Heart left ventricle (tissue), 13 donors: ENCODE measurements around the gene TENM3.

Source experiments
- CTCF ChIP-seq, 12 donors: fragments of 200-600 bp; sonication (generic) in 4 of 12; IDR thresholded peaks; one replicate each; pipeline versions ENCODE4 v1.5.0 to v1.8.0; 2018 to 2022; ENCODE audit warnings: antibody characterized with exemption in 12 of 12, mild to moderate bottlenecking in 5 of 12
- POLR2A ChIP-seq, 2 donors: fragments of 450-650 bp; IDR thresholded peaks; one replicate each; pipeline ENCODE4 v1.6.1; 2017; ENCODE audit warnings: antibody characterized with exemption in 2 of 2, mild to moderate bottlenecking in 2 of 2, moderate library complexity in 2 of 2
- donor health status: ischemic (EF 13 %, LVEDD 7.1; RV severe dilation, severe dysfunction).
- donor health status: DM: no; HTN: yes; CAD: no.
- donor health status: DM: no; HTN: no; CAD: no.
- donor health status: ischemic (EF 25% LVEDD 6.9; RV normal size, moderate dysfunction).
- donor health status: ischemic (EF 25% LVEDD 5.7; RV mildly dilated, moderate dysfunction).
- donor health status: ischemic (EF 35%, LVEDD 5.7; RV mildly dilated, moderate dysfunction).
- donor health status: nonischemic (EF 11% LVEDD 7.7; RV severe dilation, severe dysfunction).
- donor health status: DM: yes; HTN: yes; CAD: no.
- donor health status: PGD.
- donor health status: ischemic (EF 29% LVEDD 5.4; RV normal size, mild dysfunction).
- donor health status: nonischemic (EF 23%, LVEDD 6.1; RV moderate dilation, normal function).

- TF ChIP-seq CTCF (IDR thresholded peaks at IDR 0.05) (no peak), POLR2A (IDR thresholded peaks at IDR 0.05) (no peak)
These were observed 361.8 kb downstream of the TENM3 start for GRCh38 chr4:182604953-182605352.
